Left lung (tissue), 10 donors: ENCODE data around the gene KRT72. TPM values are rescaled to one million over a fixed set of nuclear protein-coding genes. Genes with fewer than 3 reads are reported as not detected.
A peak's percentile ranks its signal among the peaks of the same experiment; 100 is the strongest.

ENCODE experiments used
- ATAC-seq: fragments of 200-7000 bp; cut with Tn5 transposase; one replicate; pipeline ENCODE4 v1.9.1; 2020; ENCODE audit warnings: moderate library complexity
- DNase-seq, 4 donors: peaks; one replicate each; pipeline ENCODE4 v3.0.0-alpha.2; 2013 to 2020
- H3K27ac ChIP-seq, 2 donors: fragments of 200-600 bp; sonication (generic) in 1 of 2; one replicate each; pipeline versions ENCODE4 v1.5.0 to v1.8.0; 2020 to 2021
- H3K27me3 ChIP-seq, 2 donors: fragments of 200-600 bp; sonication (generic) in 1 of 2; one replicate each; pipeline versions ENCODE4 v1.5.0 to v1.8.0; 2020 to 2021
- H3K36me3 ChIP-seq, 2 donors: fragments of 200-600 bp; sonication (generic) in 1 of 2; one replicate each; pipeline versions ENCODE4 v1.5.0 to v1.8.0; 2020 to 2021
- H3K4me1 ChIP-seq, 2 donors: fragments of 200-600 bp; one replicate each; pipeline ENCODE4 v1.8.0; 2021
- H3K4me3 ChIP-seq, 2 donors: fragments of 200-600 bp; sonication (generic) in 1 of 2; one replicate each; pipeline versions ENCODE4 v1.5.0 to v1.8.0; 2020 to 2021; ENCODE audit warnings: mild to moderate bottlenecking in 1 of 2
- H3K9me3 ChIP-seq, 2 donors: fragments of 200-600 bp; sonication (generic) in 1 of 2; one replicate each; pipeline versions ENCODE4 v1.5.0 to v1.8.0; 2020 to 2021
- intact Hi-C, 2 donors: fragments of 100-400 bp; cut with DNase I; formaldehyde crosslinking; loops; one replicate each; pipeline versions ENCODE4 v1.11.2 to v1.14.2; 2022
- polyA plus RNA-seq, 6 donors: library from polyadenylated mRNA; unstranded; fragments of 120-200 nt; gene quantifications; one replicate each; pipeline ENCODE4 v1.2.1, GENCODE V29; 2013; ENCODE audit not compliant: insufficient read length in 6 of 6
- total RNA-seq, 2 donors: library from RNA; stranded (reverse); fragmentation: NEBNext Ultra II Directional; extraction: Animal tissue kit (Norgen Biotek cat#: 25700); gene quantifications; one replicate each; pipeline ENCODE4 v1.2.1, GENCODE V29; 2021
- TF ChIP-seq, protein P1 (sequence below), 2 donors: fragments of 200-600 bp; sonication (generic) in 1 of 2; IDR thresholded peaks; one replicate each; pipeline versions ENCODE4 v1.5.0 to v1.8.0; 2021; ENCODE audit warnings: antibody characterized with exemption in 2 of 2
- donor health status: DM: no; HTN: yes; CAD: no.
- donor health status: DM: no; HTN: no; CAD: no.

The KRT72 gene
- total and polyA plus RNA-seq, 8 donors = 0.08 to 0.30 (median 0.21) TPM; not detected in 2

DNA sequence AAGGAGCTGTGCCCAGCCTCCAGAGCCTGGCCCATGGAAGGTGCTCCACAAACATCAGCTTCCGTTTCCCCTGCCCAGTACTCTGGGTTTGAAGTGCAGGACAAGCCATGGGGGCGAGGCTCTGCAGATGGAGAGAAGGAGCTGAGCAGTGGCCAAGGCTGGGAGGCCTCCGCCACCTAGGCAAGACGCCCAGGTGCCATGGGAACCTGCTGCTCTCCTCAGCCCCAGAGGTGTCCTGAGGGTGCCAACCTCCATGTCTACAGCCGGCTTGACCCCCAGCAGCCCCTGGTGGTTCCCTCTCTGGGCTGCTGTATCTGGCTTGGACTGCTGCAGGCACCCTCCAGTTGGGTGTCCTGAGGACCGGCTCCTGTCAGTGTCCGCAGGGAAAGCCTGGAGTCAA is 60.7 kb downstream of the KRT72 start:
- Histone ChIP-seq H3K27ac (no peak overlapping the region), H3K9me3 (no peaks in the 10 kb centered on the region), H3K4me1 (no peaks in the 10 kb centered on the region), H3K4me3 (no peak overlapping the region), H3K36me3 (no peaks in the 10 kb centered on the region), H3K27me3 (peaks cover 0 to 17% of the 10 kb centered on the region in 2 donors)
- DNase-seq (no peak), ATAC-seq (no peak)
- TF ChIP-seq, protein P1, sequence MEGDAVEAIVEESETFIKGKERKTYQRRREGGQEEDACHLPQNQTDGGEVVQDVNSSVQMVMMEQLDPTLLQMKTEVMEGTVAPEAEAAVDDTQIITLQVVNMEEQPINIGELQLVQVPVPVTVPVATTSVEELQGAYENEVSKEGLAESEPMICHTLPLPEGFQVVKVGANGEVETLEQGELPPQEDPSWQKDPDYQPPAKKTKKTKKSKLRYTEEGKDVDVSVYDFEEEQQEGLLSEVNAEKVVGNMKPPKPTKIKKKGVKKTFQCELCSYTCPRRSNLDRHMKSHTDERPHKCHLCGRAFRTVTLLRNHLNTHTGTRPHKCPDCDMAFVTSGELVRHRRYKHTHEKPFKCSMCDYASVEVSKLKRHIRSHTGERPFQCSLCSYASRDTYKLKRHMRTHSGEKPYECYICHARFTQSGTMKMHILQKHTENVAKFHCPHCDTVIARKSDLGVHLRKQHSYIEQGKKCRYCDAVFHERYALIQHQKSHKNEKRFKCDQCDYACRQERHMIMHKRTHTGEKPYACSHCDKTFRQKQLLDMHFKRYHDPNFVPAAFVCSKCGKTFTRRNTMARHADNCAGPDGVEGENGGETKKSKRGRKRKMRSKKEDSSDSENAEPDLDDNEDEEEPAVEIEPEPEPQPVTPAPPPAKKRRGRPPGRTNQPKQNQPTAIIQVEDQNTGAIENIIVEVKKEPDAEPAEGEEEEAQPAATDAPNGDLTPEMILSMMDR (IDR thresholded peaks at IDR 0.05) = no peak
- intact Hi-C loops = no loop called here

DNA sequence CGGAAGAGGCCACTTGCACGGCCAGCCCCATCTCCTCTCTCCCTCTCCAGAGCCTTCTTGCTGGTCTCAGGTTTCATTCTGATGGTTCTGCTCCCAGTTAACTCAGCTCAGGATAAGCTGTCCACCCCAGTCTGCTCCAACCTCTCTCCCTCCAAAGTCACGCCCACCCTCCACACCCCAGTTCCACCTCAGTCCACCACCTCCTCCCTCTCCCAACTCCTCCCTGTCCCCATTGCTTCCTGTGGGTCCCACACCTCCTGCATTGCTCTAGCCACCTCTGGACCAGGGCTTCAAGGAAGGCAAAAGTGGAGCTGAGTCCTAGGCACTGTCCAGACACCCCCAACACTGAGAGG is 61.5 kb downstream of the KRT72 start:
- H3K36me3 ChIP-seq = no peaks in the 10 kb centered on the region
- H3K4me1 ChIP-seq = no peaks in the 10 kb centered on the region
- no peak overlapping the region for H3K4me3 ChIP-seq
- ATAC-seq (no peak), DNase-seq (no peak)
- intact Hi-C loops = no loop called here
- H3K27ac ChIP-seq = no peak overlapping the region
- TF ChIP-seq, protein P1 (IDR thresholded peaks at IDR 0.05) = no peak
- peaks cover 0 to 16% of the 10 kb centered on the region in 2 donors for H3K27me3 ChIP-seq
- H3K9me3 ChIP-seq = no peaks in the 10 kb centered on the region

DNA sequence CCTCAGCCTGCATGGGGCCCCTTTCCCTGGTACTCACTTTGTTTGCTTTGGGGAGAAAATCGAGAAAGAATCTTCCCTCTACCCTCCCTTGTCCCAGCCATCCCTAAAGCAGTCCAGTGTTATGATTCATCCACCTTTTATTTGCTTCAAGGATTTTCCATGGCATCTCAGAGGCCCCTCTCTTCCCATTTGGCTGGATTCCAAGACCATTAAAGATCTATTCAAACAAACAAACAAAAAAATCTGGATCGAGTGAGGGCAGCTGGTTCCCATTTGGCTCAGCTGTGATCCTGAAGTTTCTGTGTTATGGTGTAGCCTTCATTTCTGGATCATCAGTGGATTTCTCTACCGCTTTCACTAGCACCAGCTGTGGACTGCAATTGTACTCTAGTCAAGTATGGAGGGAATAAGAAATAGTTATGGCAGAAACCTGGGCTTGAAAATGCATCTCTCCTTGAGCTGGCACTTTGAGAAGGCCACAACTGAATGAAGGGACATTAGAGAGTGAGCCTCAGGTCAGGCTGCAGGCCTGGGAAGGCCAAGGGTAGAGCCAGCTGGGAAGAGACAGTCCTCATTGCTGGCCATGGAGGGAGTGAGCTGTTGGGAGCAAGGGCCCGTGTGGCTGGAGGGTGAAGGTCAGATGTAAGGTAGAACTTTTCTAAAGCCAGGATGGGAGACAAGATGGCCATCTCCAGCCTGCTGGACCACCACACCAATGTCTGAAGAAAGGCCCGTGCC is 62.0 kb downstream of the KRT72 start:
- ATAC-seq (no peak), DNase-seq (peak in 2 of 4 donors; percentile 49 to 59)
- H3K36me3 ChIP-seq = no peaks in the 10 kb centered on the region
- H3K27me3 ChIP-seq = peaks cover 0 to 10% of the 10 kb centered on the region in 2 donors
- TF ChIP-seq, protein P1 (IDR thresholded peaks at IDR 0.05) = no peak
- H3K27ac ChIP-seq = no peak overlapping the region
- no peaks in the 10 kb centered on the region for H3K4me1 ChIP-seq
- H3K9me3 ChIP-seq = no peaks in the 10 kb centered on the region
- no peak overlapping the region for H3K4me3 ChIP-seq
- intact Hi-C loops = no loop called here

DNA sequence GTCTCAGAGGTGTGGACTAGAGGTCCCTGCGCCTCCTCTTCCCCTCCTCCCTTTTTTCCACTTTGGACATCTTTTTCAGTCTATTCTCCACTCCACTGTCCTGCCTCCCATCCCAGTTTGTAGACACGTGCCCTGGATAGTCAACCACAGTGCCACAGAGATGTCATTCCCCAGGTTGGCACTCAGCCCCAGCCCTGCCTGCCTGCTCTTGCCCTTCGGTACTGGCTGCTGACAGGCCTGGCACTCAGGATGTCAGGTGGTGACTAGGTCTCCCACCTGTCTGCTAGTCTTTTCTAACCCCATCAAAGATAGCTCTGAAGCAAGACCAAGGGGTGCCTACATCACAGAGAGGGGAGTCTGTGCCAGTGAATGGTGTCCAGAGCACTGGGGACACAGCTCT is 64.2 kb downstream of the KRT72 start:
- DNase-seq (no peak), ATAC-seq (no peak)
- intact Hi-C loops = no loop called here
- no peaks in the 10 kb centered on the region for H3K9me3 ChIP-seq
- H3K4me3 ChIP-seq = no peak overlapping the region
- H3K27me3 ChIP-seq = no peaks in the 10 kb centered on the region
- TF ChIP-seq, protein P1 (IDR thresholded peaks at IDR 0.05) = no peak
- H3K36me3 ChIP-seq = no peaks in the 10 kb centered on the region
- no peaks in the 10 kb centered on the region for H3K4me1 ChIP-seq
- no peak overlapping the region for H3K27ac ChIP-seq

Other genes with a start within 250 kb of the KRT72 start
- gene KRT85, start 234.0 kb downstream of the KRT72 start, total RNA-seq = not detected
- under 1 TPM in 2 of 6 donors, not detected in 4; 0.14 to 0.26 TPM for gene KRT85, start 234.0 kb downstream of the KRT72 start, polyA plus RNA-seq
- gene KRT84, start 215.8 kb downstream of the KRT72 start, total RNA-seq = not detected
- not detected for gene KRT84, start 215.8 kb downstream of the KRT72 start, polyA plus RNA-seq
- gene KRT82, start 195.1 kb downstream of the KRT72 start, total RNA-seq = not detected
- gene KRT82, start 195.1 kb downstream of the KRT72 start, polyA plus RNA-seq = not detected
- gene KRT75, start 167.1 kb downstream of the KRT72 start, total RNA-seq = not detected
- gene KRT75, start 167.1 kb downstream of the KRT72 start, polyA plus RNA-seq = not detected
- gene KRT6B, start 149.3 kb downstream of the KRT72 start, total RNA-seq = not detected
- gene KRT6B, start 149.3 kb downstream of the KRT72 start, polyA plus RNA-seq = not detected
- gene KRT6C, start 127.7 kb downstream of the KRT72 start, total RNA-seq = not detected
- gene KRT6C, start 127.7 kb downstream of the KRT72 start, polyA plus RNA-seq = not detected
- 10 to 100 TPM; 24.4 to 32.0 TPM for gene KRT6A, start 108.2 kb downstream of the KRT72 start, total RNA-seq
- gene KRT6A, start 108.2 kb downstream of the KRT72 start, polyA plus RNA-seq = not detected
- gene KRT5, start 81.1 kb downstream of the KRT72 start, total RNA-seq = 1 to 10 TPM in 1 of 2 donors, under 1 TPM in 1; 0.79 to 9.8 TPM
- under 1 TPM in 5 of 6 donors, not detected in 1; 0.30 to 0.85 (median 0.35) TPM for gene KRT5, start 81.1 kb downstream of the KRT72 start, polyA plus RNA-seq
- gene KRT71, start 48.3 kb downstream of the KRT72 start, total RNA-seq = not detected
- gene KRT71, start 48.3 kb downstream of the KRT72 start, polyA plus RNA-seq = under 1 TPM in 4 of 6 donors, not detected in 2; 0.10 to 0.18 (median 0.15) TPM
- gene KRT74, start 27.6 kb downstream of the KRT72 start, total RNA-seq = not detected
- not detected for gene KRT74, start 27.6 kb downstream of the KRT72 start, polyA plus RNA-seq
- gene KRT73, start 17.1 kb upstream of the KRT72 start, total RNA-seq = not detected
- under 1 TPM; 0.06 to 0.34 (median 0.20) TPM for gene KRT73, start 17.1 kb upstream of the KRT72 start, polyA plus RNA-seq
- gene KRT2, start 50.7 kb upstream of the KRT72 start, total RNA-seq = not detected
- gene KRT2, start 50.7 kb upstream of the KRT72 start, polyA plus RNA-seq = not detected
- gene KRT1, start 78.9 kb upstream of the KRT72 start, total RNA-seq = under 1 TPM in 1 of 2 donors, not detected in 1; 0.64 TPM
- gene KRT1, start 78.9 kb upstream of the KRT72 start, polyA plus RNA-seq = under 1 TPM; 0.33 to 0.95 (median 0.48) TPM
- not detected for gene KRT77, start 102.1 kb upstream of the KRT72 start, total RNA-seq
- not detected for gene KRT77, start 102.1 kb upstream of the KRT72 start, polyA plus RNA-seq
- gene KRT76, start 175.9 kb upstream of the KRT72 start, total RNA-seq = not detected
- gene KRT76, start 175.9 kb upstream of the KRT72 start, polyA plus RNA-seq = not detected
- not detected for gene KRT3, start 194.7 kb upstream of the KRT72 start, total RNA-seq
- gene KRT3, start 194.7 kb upstream of the KRT72 start, polyA plus RNA-seq = not detected
- 1 to 10 TPM in 1 of 2 donors, under 1 TPM in 1; 0.47 to 9.4 TPM for gene KRT4, start 212.7 kb upstream of the KRT72 start, total RNA-seq
- gene KRT4, start 212.7 kb upstream of the KRT72 start, polyA plus RNA-seq = 1 to 10 TPM; 1.2 to 6.1 (median 2.6) TPM
- gene KRT79, start 232.8 kb upstream of the KRT72 start, total RNA-seq = under 1 TPM; 0.32 to 0.58 TPM
- gene KRT79, start 232.8 kb upstream of the KRT72 start, polyA plus RNA-seq = not detected
- not detected for gene KRT78, start 247.5 kb upstream of the KRT72 start, total RNA-seq
- gene KRT78, start 247.5 kb upstream of the KRT72 start, polyA plus RNA-seq = under 1 TPM in 3 of 6 donors, not detected in 3; 0.14 to 0.21 (median 0.14) TPM